SH-SY5Y (cell line): ENCODE results near the gene CNIH3.

Source experiments
- GATA2 ChIP-seq: IDR thresholded peaks from 2 replicates; pipeline ENCODE4 v1.6.1; 2011; ENCODE audit warnings: mild to moderate bottlenecking, low read depth, low read length
- GATA3 ChIP-seq: IDR thresholded peaks from 2 replicates; pipeline ENCODE4 v1.6.1; 2011; ENCODE audit warnings: low read depth, mild to moderate bottlenecking, low read length, moderate library complexity

GRCh38 chr1:224784265-224785039, 168.3 kb downstream of the CNIH3 start:
- TF ChIP-seq GATA3 = no peak
- no peak for TF ChIP-seq GATA2
